ENCODE data around the gene ULK1.
"Not testable (repeated sequence)": the region's sequence is repeated elsewhere in the genome, so short reads cannot be mapped to it uniquely, and the experiment has no call there.

The ULK1 gene

DNA sequence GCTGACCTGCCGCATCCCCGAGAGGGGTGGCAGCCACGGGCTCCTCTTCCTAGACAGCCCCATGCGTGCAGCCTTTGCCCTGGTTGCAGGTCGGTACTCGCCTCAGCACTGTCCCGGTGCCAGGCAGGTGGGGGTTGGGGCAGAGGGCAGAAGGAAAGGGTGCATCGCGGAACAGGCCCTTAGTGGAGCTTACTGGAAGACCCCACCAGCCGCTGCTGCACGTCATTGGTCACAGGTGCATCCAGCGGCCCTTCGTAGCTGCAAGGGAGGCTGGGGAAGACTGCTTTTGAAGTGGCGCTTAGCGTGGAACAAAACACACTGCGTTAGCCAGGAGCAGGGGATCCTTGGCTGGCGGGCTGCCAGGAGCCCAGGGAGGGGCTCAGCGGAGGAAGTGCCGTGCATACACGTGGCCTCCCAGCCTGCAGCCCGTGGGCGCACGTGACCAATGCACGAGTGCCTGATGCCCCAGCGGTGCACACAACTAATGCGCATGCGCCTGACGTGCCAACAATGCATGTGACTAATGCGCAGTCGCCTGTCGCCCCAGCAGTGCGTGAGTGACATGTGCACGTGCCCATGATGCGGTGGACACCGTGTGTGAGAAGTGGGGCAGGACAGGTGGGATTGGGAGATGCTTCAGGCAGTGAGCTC is 50.3 kb downstream of the ULK1 start:
- Mint-ChIP-seq H3K4me1 (ENCODE audit: low read depth) (peaks cover 20% of the 10 kb centered on the region), H3K36me3 (no peaks in the 10 kb centered on the region), H3K27me3 (no peaks in the 10 kb centered on the region), H3K9me3 (ENCODE audit: low read depth) (no peaks in the 10 kb centered on the region), H3K4me3 (no peak overlapping the region), H3K27ac (no peak overlapping the region)

- H3K27me3 Mint-ChIP-seq: no peaks in the 10 kb centered on the region
- no peak overlapping the region for H3K27ac Mint-ChIP-seq
- no peaks in the 10 kb centered on the region for H3K36me3 Mint-ChIP-seq
- no peaks in the 10 kb centered on the region for H3K9me3 Mint-ChIP-seq (ENCODE audit: low read depth)
- H3K4me3 Mint-ChIP-seq: no peak overlapping the region
- peaks cover 25% of the 10 kb centered on the region for H3K4me1 Mint-ChIP-seq (ENCODE audit: low read depth)
These were observed 52.3 kb downstream of the ULK1 start for GRCh38 chr12:131946757-131947156.

- Mint-ChIP-seq H3K27me3 (no peaks in the 10 kb centered on the region), H3K4me1 (ENCODE audit: low read depth) (peaks cover 27% of the 10 kb centered on the region), H3K4me3 (no peak overlapping the region), H3K27ac (peak overlapping the region; percentile 83), H3K36me3 (no peaks in the 10 kb centered on the region), H3K9me3 (ENCODE audit: low read depth) (no peaks in the 10 kb centered on the region)
These were observed 53.1 kb downstream of the ULK1 start for GRCh38 chr12:131947482-131948027.

DNA sequence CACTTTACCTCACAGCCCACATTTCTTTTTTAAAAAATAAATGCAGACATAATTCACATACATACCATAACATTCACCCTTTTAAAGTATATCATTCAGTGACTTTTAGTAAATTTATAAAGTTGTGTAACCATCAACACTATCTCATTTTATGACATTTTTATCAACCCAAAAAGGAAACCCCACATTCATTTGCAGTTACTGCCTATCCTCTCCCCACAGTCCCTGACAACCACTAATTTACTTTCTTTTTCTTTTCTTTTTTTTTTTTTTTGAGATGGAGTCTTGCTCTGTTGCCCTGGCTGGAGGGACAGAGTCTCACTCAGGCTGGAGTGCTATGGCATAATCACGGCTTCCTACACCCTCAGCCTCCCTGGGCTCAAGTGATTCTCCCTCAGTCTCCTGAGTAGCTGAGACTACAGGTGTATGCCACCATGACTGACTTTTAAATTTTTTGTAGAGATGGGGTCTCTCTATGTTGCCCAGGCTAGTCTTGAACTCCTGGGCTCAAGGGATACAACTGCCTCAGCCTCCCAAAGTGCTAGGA is 53.8 kb downstream of the ULK1 start:
- Mint-ChIP-seq H3K27ac (peak overlapping the region; percentile 83), H3K27me3 (no peaks in the 10 kb centered on the region), H3K4me3 (peak overlapping the region; percentile 78), H3K36me3 (no peaks in the 10 kb centered on the region), H3K9me3 (ENCODE audit: low read depth) (no peaks in the 10 kb centered on the region), H3K4me1 (ENCODE audit: low read depth) (peaks cover 34% of the 10 kb centered on the region)

- not testable (repeated sequence) for H3K36me3 Mint-ChIP-seq; H3K27me3 Mint-ChIP-seq; H3K9me3 Mint-ChIP-seq (ENCODE audit: low read depth)
- Mint-ChIP-seq H3K4me3 (peak overlapping the region; percentile 78), H3K4me1 (ENCODE audit: low read depth) (peaks cover 38% of the 10 kb centered on the region), H3K27ac (peak overlapping the region; percentile 83)
These were observed 54.5 kb downstream of the ULK1 start for GRCh38 chr12:131948713-131949430.

GRCh38 chr12:131949431-131950181 is 55.2 kb downstream of the ULK1 start, which contains the start of gene EP400:
Gene EP400, plus strand, starts transcription at chr12:131949942. Its CDS starts 10,678 bp downstream, at chr12:131960620.
- Mint-ChIP-seq H3K27ac (peak within 1 kb of the TSS; percentile 83), H3K4me1 (ENCODE audit: low read depth) (peaks cover 38% of the 10 kb centered on the region)

GRCh38 chr12:131950182-131950913 is 55.9 kb downstream of the ULK1 start:
- Mint-ChIP-seq H3K36me3 (no peaks in the 10 kb centered on the region), H3K27ac (peak overlapping the region; percentile 70), H3K9me3 (ENCODE audit: low read depth) (no peaks in the 10 kb centered on the region), H3K27me3 (no peaks in the 10 kb centered on the region), H3K4me3 (peak overlapping the region; percentile 90), H3K4me1 (ENCODE audit: low read depth) (peaks cover 44% of the 10 kb centered on the region)

More at GRCh38 chr12:131949431-131950181, 55.2 kb downstream of the ULK1 start, which contains the start of gene EP400:
- H3K27me3 Mint-ChIP-seq: no peaks in the 10 kb centered on the region
- peak within 1 kb of the TSS; percentile 90 for H3K4me3 Mint-ChIP-seq
- H3K36me3 Mint-ChIP-seq: no peaks in the 10 kb centered on the region
- no peaks in the 10 kb centered on the region for H3K9me3 Mint-ChIP-seq (ENCODE audit: low read depth)

DNA sequence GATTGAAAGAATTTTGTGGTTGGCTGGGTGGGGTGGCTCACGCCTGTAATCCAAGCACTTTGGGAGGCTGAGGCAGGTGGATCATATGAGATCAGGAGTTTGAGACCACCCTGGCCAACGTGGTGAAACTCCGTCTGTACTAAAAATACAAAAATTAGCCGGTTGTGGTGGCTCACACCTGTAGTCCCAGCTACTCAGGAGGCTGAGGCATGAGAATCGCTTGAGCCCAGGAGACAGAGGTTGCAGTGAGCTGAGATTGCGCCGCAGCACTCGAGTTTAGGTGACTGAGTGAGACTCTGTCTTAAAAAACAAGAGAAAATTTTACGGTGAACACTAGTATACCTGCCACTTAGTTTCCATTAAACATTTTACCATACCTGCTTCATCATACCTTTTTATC is 59.4 kb downstream of the ULK1 start:
- not testable (repeated sequence) for H3K9me3 Mint-ChIP-seq (ENCODE audit: low read depth); H3K27ac Mint-ChIP-seq; H3K27me3 Mint-ChIP-seq; H3K36me3 Mint-ChIP-seq
- peak overlapping the region; percentile 70 for H3K4me3 Mint-ChIP-seq
- H3K4me1 Mint-ChIP-seq (ENCODE audit: low read depth): peaks cover 56% of the 10 kb centered on the region

DNA sequence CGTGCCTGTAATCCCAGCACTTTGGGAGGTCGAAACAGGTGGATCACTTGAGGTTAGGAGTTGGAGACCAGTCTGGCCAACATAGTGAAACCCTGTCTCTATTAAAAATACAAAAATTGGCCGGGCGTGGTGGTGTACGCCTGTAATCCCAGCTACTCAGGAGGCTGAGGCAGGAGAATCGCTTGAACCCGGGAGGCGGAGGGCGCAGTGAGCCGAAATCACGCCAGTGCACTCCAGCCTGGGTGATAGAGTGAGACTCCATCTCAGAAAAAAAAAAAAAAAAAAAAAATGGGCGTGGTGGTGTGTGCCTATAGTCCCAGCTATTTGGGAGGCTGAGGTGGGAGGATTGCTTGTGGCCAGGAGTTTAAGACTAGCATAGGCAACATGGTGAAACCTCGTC is 60.0 kb downstream of the ULK1 start:
- not testable (repeated sequence) for H3K27ac Mint-ChIP-seq; H3K9me3 Mint-ChIP-seq (ENCODE audit: low read depth); H3K4me3 Mint-ChIP-seq; H3K27me3 Mint-ChIP-seq; H3K36me3 Mint-ChIP-seq
- peaks cover 58% of the 10 kb centered on the region for H3K4me1 Mint-ChIP-seq (ENCODE audit: low read depth)

- Mint-ChIP-seq H3K9me3 (ENCODE audit: low read depth) (no peaks in the 10 kb centered on the region), H3K36me3 (no peaks in the 10 kb centered on the region), H3K27ac (no peak overlapping the region), H3K27me3 (no peaks in the 10 kb centered on the region), H3K4me1 (ENCODE audit: low read depth) (peaks cover 70% of the 10 kb centered on the region), H3K4me3 (no peak overlapping the region)
These were observed 64.7 kb downstream of the ULK1 start for GRCh38 chr12:131959116-131959515.

DNA sequence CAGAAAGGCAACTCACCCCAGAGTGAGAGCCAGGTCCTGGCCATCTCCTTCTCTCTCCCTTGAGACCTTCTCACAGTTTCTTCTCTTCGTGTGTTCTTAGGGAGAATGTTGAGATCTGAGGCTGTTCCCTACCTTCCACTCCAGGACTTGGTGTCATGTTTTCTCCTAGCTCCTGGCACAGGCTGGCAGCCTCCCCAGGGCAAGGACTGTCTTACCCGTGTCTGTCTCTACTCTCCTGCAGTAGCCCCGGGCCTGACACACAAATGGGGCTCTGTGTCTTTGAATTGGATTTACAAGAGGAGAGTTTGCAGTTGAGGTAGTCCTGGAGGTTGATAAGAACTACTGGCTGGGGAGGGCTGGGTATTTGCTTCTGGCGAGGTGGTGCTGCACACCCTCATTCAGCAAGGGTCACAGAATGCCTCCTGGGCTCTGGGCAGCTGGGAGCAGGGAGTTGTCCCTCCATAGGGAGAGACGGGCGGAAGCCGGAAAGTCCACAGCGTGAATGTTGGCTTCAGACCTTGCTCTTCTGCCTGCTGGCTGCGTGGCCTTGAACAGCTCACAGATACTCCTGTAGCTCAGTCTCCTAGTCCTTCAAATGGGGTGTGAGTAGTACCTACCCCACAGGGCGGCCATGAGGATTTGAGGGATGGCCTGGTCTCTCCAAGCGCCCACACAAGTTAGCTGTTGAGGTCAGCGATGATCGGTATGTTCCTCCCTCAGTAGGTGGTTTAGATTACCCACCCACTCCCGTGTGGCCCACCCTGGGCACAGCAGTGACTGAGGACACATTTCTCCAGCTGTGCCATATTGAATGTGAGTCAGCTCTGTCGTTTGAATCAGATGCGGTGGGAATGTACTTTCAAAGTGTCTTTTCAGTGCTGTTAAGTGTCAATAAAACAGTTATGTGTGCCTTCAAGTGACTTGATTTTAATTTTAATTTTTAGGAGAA is 65.5 kb downstream of the ULK1 start:
- Mint-ChIP-seq H3K4me3 (no peak overlapping the region), H3K9me3 (ENCODE audit: low read depth) (no peaks in the 10 kb centered on the region), H3K36me3 (no peaks in the 10 kb centered on the region), H3K4me1 (ENCODE audit: low read depth) (peaks cover 71% of the 10 kb centered on the region), H3K27ac (peak overlapping the region; percentile 47), H3K27me3 (no peaks in the 10 kb centered on the region)

DNA sequence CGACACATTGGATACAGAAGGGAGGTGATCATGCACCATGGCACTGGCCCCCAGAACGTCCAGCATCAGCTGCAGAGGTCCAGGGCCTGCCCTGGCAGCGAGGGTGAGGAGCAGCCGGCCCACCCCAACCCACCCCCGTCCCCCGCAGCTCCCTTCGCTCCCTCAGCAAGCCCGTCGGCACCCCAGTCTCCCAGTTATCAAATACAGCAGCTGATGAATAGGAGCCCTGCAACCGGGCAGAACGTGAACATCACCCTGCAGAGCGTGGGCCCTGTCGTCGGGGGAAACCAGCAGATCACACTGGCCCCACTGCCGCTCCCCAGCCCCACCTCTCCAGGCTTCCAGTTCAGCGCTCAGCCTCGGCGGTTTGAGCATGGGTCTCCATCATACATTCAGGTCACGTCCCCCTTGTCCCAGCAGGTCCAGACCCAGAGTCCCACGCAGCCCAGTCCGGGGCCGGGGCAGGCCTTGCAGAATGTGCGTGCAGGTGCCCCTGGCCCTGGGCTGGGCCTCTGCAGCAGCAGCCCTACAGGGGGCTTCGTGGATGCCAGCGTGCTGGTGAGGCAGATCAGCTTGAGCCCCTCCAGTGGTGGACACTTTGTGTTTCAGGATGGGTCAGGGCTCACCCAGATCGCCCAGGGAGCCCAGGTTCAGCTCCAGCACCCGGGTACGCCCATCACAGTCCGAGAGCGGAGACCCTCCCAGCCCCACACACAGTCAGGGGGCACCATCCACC is 66.3 kb downstream of the ULK1 start:
- not testable (repeated sequence) for H3K36me3 Mint-ChIP-seq; H3K4me3 Mint-ChIP-seq; H3K9me3 Mint-ChIP-seq (ENCODE audit: low read depth); H3K27ac Mint-ChIP-seq; H3K27me3 Mint-ChIP-seq
- H3K4me1 Mint-ChIP-seq (ENCODE audit: low read depth): peaks cover 73% of the 10 kb centered on the region

DNA sequence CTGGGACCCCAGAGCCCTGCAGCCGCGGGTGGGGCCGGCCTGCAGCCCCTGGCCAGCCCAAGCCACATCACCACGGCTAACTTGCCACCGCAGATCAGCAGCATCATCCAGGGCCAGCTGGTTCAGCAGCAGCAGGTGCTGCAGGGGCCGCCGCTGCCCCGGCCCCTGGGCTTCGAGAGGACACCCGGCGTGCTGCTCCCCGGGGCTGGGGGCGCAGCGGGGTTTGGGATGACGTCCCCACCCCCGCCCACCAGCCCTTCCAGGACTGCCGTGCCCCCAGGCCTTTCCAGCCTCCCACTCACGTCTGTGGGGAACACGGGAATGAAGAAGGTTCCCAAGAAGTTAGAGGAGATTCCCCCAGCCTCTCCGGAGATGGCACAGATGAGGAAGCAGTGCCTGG is 66.9 kb downstream of the ULK1 start:
- peaks cover 68% of the 10 kb centered on the region for H3K4me1 Mint-ChIP-seq (ENCODE audit: low read depth)
- H3K27me3 Mint-ChIP-seq; H3K27ac Mint-ChIP-seq; H3K36me3 Mint-ChIP-seq; H3K4me3 Mint-ChIP-seq; H3K9me3 Mint-ChIP-seq (ENCODE audit: low read depth): not testable (repeated sequence)

Measured in activated naive CD8-positive, alpha-beta T cell (primary cell).